B cell (primary cell): Measurements from ENCODE around the gene KIF16B.

Experiments
- CTCF ChIP-seq: fragments of 200-600 bp; IDR thresholded peaks from one replicate; pipeline ENCODE4 v1.8.0; 2022; ENCODE audit warnings: antibody characterized with exemption, mild to moderate bottlenecking
- EZH2 ChIP-seq: IDR thresholded peaks from 2 replicates; pipeline ENCODE4 v1.6.1; 2012; ENCODE audit warnings: borderline replicate concordance, low read depth, mild to moderate bottlenecking, moderate library complexity, low read length; ENCODE audit not compliant: insufficient read depth, poor library complexity, severe bottlenecking

GRCh38 chr20:16419138-16419715 lies 154.0 kb downstream of the KIF16B start:
- TF ChIP-seq CTCF (no peak), EZH2 (no peak)
